ENCODE results near the gene PAFAH1B2.

The PAFAH1B2 gene

DNA sequence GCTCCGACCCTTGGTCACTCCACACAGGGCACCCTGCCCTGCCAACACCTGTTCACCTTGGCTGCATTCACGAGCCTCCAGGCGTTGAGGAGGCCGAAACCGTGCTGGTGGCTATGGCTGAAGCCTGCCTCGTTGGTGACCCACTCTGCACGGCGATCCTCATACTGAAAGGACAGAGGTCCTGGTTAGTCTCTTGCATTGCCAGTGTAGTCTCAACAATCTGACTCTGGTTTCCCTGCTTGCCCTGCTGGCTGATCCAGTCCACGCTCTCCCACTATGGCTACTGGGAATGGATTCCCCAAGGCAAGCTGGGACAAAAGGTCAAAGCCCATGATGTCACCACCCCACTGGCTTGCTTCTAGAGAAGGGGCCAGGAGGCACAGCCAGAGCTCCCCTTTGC lies 74.9 kb downstream of the PAFAH1B2 start:
- FAIRE-seq (no peak), DNase-seq (ENCODE audit: insufficient read length, low spot score) (no peak)

DNA sequence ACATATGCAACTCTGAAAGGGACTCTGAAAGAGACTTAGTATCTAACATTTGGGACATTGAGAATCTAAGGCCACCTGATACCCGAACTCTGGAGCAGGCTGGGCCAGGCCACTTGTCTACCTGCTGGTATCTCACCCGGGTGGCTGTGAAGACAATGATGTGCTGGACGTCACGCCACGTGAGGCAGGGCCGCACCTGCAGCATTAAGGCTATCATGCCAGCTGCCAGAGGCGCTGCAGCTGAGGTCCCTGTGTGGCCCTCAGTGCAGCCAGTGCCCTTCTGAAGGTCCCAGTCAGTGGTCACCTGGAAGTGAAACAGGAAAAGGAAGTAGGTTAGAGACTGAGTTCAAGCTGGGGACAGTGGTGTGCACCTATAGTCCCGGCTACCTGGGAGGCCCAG lies 75.4 kb downstream of the PAFAH1B2 start:
- FAIRE-seq (no peak), DNase-seq (ENCODE audit: insufficient read length, low spot score) (no peak)

DNA sequence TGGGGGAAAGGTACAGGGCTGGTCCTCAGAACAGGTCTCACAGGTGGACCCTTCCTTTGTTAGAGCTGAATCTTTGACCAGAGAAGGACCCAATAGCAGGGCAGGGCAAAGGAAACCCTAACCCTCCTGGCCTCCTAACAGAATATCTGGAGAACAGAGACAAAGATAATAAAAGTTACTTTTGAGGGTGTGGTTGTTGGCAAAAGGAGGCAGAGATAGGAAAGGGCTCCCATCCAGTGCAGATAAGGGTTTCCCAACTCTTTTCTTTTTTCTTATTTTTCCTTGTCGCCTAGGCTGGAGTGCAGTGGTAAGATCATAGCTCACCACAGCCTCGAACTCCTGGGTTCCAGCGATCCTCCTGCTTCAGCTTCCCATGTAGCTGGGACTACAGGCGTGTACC lies 75.9 kb downstream of the PAFAH1B2 start:
- FAIRE-seq (no peak), DNase-seq (ENCODE audit: insufficient read length, low spot score) (no peak)

DNA sequence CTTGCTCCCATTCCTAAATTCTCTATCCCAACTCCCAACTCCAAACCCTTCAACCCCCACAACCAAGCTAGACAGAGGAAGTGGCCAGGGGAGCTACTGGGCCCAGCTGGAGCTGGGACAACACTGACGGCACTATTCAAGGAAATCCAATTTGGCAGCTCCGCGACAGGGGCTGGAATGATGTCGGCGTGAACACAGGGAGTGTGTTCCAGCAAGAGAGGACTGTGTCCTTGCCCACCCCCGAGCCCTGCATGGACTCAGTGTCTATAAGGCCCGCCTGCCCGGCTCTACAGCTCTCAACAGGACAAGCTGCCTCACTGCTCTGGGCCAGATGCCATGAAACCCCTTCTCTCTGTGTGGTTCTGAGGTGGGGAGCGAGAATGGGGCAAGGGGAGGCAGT lies 76.5 kb downstream of the PAFAH1B2 start:
- FAIRE-seq (no peak), DNase-seq (ENCODE audit: insufficient read length, low spot score) (no peak)

DNA sequence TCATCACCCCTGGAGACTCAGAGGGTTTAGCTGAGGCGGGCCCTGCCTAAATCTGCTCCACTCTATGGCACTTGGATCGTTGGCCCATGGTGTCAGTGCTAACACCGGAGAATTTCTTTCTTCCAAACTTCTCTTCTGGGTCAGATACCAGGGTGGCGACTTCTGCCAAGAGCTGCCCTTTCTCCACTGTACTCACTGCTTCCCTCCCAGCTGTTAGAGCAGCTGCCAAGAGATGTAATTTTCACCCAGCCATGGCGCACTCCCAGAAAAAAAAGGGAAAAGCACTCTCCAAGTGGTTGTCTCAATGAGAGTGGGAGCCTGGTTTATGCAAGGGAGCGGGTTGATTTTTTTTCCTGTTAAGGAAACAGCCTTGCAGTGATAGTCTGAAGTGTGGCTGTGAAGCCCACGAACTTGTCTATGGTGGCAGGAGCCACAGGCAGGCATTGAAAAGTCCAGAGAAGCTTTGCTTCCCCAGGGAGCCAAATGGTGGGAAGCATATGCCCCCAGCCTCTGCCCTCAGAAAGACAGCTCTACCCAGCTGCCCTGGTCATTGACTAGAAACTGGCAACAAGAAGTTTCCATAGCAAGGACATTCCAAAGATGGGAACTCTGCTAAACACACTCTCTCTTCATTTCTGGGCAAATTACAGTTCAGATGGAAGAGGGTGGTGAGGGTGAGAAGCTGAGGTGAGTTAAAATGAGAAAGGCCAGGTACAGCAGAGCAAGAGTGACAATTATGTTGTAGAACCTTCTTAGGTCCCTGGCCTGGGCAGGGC lies 77.1 kb downstream of the PAFAH1B2 start:
- DNase-seq (ENCODE audit: insufficient read length, low spot score): no peak
- no peak for FAIRE-seq

DNA sequence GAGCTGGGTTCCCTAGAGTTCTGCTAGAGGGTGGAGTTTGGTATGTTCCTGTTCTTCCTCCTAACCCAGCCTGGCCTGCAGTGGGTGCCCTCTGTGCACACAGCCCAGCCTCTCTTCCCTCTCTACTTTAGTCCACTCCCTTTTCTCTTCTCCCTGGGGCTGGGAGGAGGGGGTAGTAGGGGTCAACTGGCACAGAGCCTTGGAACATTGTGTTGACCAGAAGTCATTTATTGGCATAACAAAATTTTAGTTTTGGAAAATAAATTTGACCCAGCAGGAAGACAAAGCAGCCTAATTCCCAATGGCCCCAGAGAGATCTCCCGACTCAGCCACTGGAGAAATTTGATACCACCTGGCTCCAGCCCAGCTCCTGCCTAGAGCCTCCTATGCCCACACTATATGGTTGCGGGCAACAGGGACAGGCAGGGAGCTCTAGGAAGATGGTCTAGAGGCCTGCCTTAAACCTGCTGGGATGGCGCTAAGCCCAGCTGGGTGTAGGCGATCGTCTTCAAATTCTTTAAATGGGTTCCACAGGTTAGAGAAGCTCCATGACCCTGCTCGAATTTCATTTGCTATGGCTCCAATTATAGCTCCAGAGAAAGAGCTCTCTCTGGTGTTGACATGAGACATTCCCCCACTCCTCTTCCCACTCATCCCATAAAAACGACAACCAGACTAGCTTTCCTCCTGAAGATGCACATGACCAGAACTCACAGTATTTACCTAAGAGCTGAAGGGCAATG lies 77.9 kb downstream of the PAFAH1B2 start:
- FAIRE-seq (no peak), DNase-seq (ENCODE audit: insufficient read length, low spot score) (no peak)

DNA sequence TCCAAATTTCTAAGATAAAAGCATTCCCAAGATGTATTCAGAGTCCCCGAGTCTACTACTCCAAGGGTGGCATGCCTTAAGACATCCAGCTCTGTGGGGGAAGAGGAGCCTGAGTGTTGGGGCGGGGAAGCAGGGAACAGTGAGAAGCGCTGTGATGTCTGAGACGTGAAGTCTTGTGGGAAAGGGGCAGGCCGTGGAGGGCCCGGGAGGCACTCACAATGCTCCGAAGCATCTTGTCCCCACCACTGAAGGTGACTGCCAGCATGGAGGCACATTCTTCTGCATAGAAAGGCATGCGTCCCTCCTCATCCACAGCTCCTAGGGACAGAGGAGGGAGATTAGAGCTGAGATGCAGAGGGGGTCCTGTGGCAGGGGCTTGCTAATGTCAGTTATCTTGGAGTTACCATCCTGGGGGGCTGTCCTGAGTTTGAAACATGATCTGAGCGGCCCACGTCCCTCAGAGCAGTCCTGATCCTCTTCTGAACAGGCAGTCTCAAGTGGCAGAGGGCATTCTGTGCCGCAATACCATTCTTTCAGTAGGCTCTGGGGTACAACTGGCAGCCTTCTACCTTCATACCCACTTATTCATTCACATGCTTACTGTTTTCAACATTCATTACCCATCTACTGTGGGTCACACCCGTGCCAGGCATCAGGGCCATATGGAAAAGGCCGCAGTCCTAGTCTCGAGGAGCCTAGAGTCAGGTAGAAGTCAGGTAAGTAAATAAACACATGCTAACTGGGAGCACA lies 79.1 kb downstream of the PAFAH1B2 start:
- FAIRE-seq (no peak), DNase-seq (ENCODE audit: insufficient read length, low spot score) (no peak)

DNA sequence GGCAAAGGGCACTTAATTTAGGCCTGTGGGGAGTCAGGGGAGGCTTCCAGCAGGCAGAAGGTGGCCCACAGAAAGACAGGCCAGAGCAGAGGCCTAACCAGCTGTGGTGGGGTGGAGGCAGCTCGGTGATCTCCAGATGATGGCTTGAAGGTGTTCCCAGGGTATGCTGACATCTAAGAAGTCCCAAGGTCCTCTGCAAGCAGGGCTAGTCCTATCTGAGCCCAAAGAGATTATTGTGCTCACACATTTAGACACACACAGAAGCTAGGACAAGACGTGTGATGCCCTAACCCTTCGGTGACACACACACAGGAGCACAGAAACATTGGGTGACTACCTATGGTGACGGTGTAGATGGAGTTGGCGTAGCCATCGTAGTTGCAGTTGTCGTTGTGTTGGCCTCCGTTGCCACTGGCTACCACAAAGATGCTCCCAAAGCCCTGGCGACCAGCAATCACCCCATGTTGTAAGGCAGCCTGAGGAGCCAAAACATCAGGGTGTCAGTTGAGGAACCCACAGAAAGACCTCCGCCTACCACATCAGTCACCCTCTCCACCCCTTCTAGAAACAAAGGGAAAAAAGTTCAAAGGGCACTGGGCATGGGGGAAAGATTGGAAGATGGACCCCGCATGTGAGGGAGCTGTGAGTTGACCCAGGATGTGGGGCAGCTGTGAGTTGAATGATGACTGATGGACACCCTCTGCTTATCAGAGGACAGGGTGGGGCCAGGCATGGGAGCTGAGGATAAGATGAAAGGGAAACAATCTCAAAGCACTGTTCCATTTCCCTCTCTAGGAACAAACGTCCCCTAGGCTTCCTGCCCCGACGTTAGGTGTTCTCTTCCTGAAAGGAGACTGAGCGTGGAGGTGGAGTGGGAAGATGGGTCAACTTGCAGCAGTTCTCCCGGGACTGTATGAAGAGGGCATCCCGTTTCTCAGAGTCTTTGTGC lies 79.9 kb downstream of the PAFAH1B2 start:
- DNase-seq (ENCODE audit: insufficient read length, low spot score) (no peak), FAIRE-seq (no peak)

DNA sequence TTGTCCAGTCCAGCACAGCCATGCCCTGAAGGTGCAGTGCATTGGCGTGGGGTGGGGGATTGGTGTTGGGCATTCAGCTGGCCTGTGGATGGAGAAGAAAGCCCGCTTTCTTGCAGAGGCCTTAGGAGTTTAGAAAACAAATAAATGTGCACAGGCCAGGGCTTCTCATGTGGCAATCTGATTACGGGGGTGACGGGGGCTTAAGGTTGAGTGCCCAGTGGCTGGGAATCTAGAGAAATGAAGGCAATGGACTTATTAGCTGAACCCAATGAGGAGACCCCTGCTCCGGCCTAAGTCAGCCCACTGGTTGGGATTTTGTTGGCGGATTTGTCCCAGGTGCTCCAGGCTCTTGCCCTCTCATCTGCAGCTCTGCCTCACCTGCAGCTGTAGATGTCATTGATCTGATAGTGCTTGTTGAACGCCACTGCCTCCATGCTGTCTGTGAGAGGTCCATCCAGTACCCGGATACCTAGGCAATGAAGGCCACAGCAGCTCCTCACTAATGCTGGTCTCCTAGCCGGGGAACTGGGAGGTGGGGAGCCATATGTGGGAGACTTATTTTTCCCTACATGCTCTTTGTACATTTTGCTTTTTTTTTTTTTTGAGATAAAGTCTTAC lies 81.6 kb downstream of the PAFAH1B2 start:
- FAIRE-seq (no peak), DNase-seq (ENCODE audit: insufficient read length, low spot score) (no peak)
